OCI-LY1 (cell line): ENCODE data around the gene MRPS6.

ENCODE experiments used
- H2AFZ ChIP-seq: fragments of 200-600 bp; sonication (generic), shearing (Covaris generic); 2 replicates; pipeline ENCODE4 v1.6.0; 2014; ENCODE audit warnings: antibody characterized with exemption, mild to moderate bottlenecking, low read length
- H3F3A ChIP-seq: fragments of 200-600 bp; sonication (generic), shearing (Covaris generic); 2 replicates; pipeline ENCODE4 v1.6.0; 2014; ENCODE audit warnings: mild to moderate bottlenecking, antibody characterized with exemption, low read length, moderate library complexity; ENCODE audit not compliant: insufficient read depth
- H3K27ac ChIP-seq: fragments of 200-600 bp; sonication (generic); 2 replicates; pipeline ENCODE4 v1.5.1; 2014; ENCODE audit warnings: low read length, mixed run types, mild to moderate bottlenecking, low read depth; ENCODE audit not compliant: poor library complexity, severe bottlenecking
- H3K27me3 ChIP-seq: fragments of 200-600 bp; sonication (generic); 2 replicates; pipeline ENCODE4 v1.6.0; 2014; ENCODE audit warnings: antibody characterized with exemption, mild to moderate bottlenecking, low read length, moderate library complexity; ENCODE audit not compliant: insufficient read depth
- H3K36me3 ChIP-seq: fragments of 200-600 bp; sonication (generic); 2 replicates; pipeline ENCODE4 v1.6.1; 2014; ENCODE audit warnings: mild to moderate bottlenecking, antibody characterized with exemption, low read length, moderate library complexity, mixed read lengths; ENCODE audit not compliant: insufficient read depth
- H3K4me1 ChIP-seq: fragments of 200-600 bp; sonication (generic); 2 replicates; pipeline ENCODE4 v1.5.1; 2014; ENCODE audit warnings: mild to moderate bottlenecking, low read length, moderate library complexity; ENCODE audit not compliant: insufficient read depth, severe bottlenecking
- H3K4me2 ChIP-seq: fragments of 200-600 bp; sonication (generic), shearing (Covaris generic); 2 replicates; pipeline ENCODE4 v1.6.1; 2014; ENCODE audit warnings: low read length
- H3K4me3 ChIP-seq: fragments of 200-600 bp; sonication (generic); 2 replicates; pipeline ENCODE4 v1.5.1; 2014; ENCODE audit warnings: low read length, low read depth, mild to moderate bottlenecking, mixed read lengths; ENCODE audit not compliant: poor library complexity, severe bottlenecking
- H3K79me2 ChIP-seq: fragments of 200-600 bp; shearing (Covaris generic); 2 replicates; pipeline ENCODE4 v1.6.1; 2016; ENCODE audit warnings: mixed run types, low read length, mixed read lengths; ENCODE audit not compliant: insufficient read depth
- H3K9ac ChIP-seq: fragments of 200-600 bp; sonication (generic), shearing (Covaris generic); 2 replicates; pipeline ENCODE4 v1.6.1; 2014; ENCODE audit warnings: mild to moderate bottlenecking, low read length, mixed read lengths
- H3K9me2 ChIP-seq: fragments of 200-600 bp; sonication (generic), shearing (Covaris generic); 2 replicates; pipeline ENCODE4 v1.6.1; 2014; ENCODE audit warnings: low read depth, mild to moderate bottlenecking, low read length, mixed read lengths
- H3K9me3 ChIP-seq: fragments of 200-600 bp; shearing (Covaris generic); 2 replicates; pipeline ENCODE4 v1.6.1; 2014; ENCODE audit warnings: low read length, mixed read lengths
- H4K20me1 ChIP-seq: fragments of 200-600 bp; sonication (generic), shearing (Covaris generic); 2 replicates; pipeline ENCODE4 v1.6.0; 2016; ENCODE audit warnings: mild to moderate bottlenecking, low read length; ENCODE audit not compliant: insufficient read depth
- EZH2 ChIP-seq: fragments of 200-600 bp; sonication (generic), shearing (Covaris generic); IDR thresholded peaks from 2 replicates; pipeline ENCODE4 v1.8.0; 2017; ENCODE audit warnings: borderline replicate concordance, mixed run types, mild to moderate bottlenecking, antibody characterized with exemption, low read length, moderate library complexity, mixed read lengths
- TF ChIP-seq, protein P1 (sequence below): fragments of 200-600 bp; sonication (generic), shearing (Covaris generic); IDR thresholded peaks from 2 replicates; pipeline ENCODE4 v1.5.1; 2017; ENCODE audit warnings: mild to moderate bottlenecking, antibody characterized with exemption, low read length, moderate library complexity, mixed read lengths

The MRPS6 gene

DNA sequence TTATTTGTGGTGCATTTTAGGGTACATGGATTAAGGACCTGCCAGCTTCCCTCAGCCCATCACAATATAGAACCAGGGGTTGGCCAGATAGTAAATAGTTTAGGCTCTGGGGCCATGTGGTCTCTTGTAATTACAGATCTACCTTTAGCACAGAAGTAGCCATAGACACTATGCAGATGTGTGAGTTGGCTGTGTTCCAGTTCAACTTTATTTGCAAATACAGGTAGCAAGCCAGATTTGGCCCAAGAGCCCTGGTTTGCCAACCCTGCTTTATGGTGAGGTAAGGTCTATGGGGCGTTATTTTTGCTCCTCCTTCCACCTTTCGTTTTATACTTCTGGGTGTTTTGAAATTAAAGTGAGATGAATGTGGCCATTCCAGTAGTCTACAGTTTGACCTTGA lies 48.7 kb downstream of the MRPS6 start:
- Histone ChIP-seq H3K79me2 (peaks cover 43% of the 10 kb centered on the region), H3K9me3 (no peaks in the 10 kb centered on the region), H3K4me2 (no peak overlapping the region), H3K9ac (no peak overlapping the region), H3K4me1 (peaks cover 25% of the 10 kb centered on the region), H3K27ac (no peak overlapping the region), H3K9me2 (no peaks in the 10 kb centered on the region), H3F3A (no peaks in the 10 kb centered on the region), H2AFZ (no peak overlapping the region), H4K20me1 (no peaks in the 10 kb centered on the region), H3K27me3 (no peaks in the 10 kb centered on the region), H3K4me3 (no peak overlapping the region), H3K36me3 (peaks cover 46% of the 10 kb centered on the region)
- TF ChIP-seq EZH2 = no peak
- TF ChIP-seq, protein P1, sequence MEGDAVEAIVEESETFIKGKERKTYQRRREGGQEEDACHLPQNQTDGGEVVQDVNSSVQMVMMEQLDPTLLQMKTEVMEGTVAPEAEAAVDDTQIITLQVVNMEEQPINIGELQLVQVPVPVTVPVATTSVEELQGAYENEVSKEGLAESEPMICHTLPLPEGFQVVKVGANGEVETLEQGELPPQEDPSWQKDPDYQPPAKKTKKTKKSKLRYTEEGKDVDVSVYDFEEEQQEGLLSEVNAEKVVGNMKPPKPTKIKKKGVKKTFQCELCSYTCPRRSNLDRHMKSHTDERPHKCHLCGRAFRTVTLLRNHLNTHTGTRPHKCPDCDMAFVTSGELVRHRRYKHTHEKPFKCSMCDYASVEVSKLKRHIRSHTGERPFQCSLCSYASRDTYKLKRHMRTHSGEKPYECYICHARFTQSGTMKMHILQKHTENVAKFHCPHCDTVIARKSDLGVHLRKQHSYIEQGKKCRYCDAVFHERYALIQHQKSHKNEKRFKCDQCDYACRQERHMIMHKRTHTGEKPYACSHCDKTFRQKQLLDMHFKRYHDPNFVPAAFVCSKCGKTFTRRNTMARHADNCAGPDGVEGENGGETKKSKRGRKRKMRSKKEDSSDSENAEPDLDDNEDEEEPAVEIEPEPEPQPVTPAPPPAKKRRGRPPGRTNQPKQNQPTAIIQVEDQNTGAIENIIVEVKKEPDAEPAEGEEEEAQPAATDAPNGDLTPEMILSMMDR = no peak

DNA sequence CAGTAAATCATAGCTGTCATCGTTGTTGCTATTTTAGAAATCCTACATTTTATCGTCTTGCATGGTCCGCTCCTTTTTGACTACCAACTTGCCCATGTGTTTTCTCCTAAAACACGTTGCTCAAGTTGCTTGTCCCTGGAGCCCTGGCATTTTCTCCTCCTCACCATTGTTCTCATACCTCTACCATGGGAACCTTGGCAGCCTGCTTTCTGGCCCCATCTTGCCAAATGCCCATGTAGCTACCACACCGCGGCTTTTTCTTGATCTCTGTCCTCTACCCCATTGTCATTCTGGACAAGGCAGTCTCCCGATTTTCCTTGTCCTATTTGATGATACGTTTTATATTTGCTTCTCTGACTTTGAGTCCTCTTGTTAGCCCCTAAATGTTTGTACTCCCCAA lies 50.2 kb downstream of the MRPS6 start:
- Histone ChIP-seq H3K4me3 (no peak overlapping the region), H3K79me2 (peaks cover 39% of the 10 kb centered on the region)

DNA sequence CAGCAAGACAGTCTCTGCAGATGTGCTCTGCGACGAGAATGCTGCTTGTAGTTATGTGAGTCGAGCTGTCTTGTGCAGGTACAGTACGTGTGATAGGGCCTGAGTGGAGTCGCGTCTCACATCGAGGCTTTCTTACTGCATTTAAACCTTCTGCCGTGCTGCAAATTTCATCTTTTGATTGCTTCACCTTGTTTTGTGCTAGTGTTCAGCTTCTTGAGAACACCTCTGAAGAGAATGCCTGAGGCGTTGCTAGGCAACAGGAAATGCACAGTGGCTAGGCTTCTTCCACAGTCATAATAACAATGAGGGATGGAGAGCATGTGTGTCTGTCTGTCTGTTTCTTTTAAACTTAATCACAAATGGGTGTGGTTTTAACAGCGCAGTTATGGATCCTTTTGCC lies 52.9 kb downstream of the MRPS6 start:
- Histone ChIP-seq H2AFZ (no peak overlapping the region), H3K9ac (no peak overlapping the region), H3K4me2 (no peak overlapping the region), H3K36me3 (peaks cover 57% of the 10 kb centered on the region), H3K4me1 (peaks cover 46% of the 10 kb centered on the region), H3K27me3 (no peaks in the 10 kb centered on the region), H3K4me3 (no peak overlapping the region), H4K20me1 (no peaks in the 10 kb centered on the region), H3K9me3 (no peaks in the 10 kb centered on the region), H3K27ac (no peak overlapping the region), H3F3A (no peaks in the 10 kb centered on the region), H3K9me2 (no peaks in the 10 kb centered on the region), H3K79me2 (peaks cover 30% of the 10 kb centered on the region)
- TF ChIP-seq, protein P1 = no peak

More for the DNA sequence above, 50.2 kb downstream of the MRPS6 start:
- H3K27me3 ChIP-seq = no peaks in the 10 kb centered on the region
- peaks cover 30% of the 10 kb centered on the region for H3K4me1 ChIP-seq
- no peak overlapping the region for H3K9ac ChIP-seq
- H3K4me2 ChIP-seq = no peak overlapping the region
- no peaks in the 10 kb centered on the region for H3K9me3 ChIP-seq
- H3K27ac ChIP-seq = no peak overlapping the region
- H3K9me2 ChIP-seq = no peaks in the 10 kb centered on the region
- no peaks in the 10 kb centered on the region for H4K20me1 ChIP-seq
- H3K36me3 ChIP-seq = peaks cover 52% of the 10 kb centered on the region
- H3F3A ChIP-seq = no peaks in the 10 kb centered on the region
- TF ChIP-seq EZH2 = no peak
- TF ChIP-seq, protein P1 = no peak
- H2AFZ ChIP-seq = no peak overlapping the region
